HCT116 (cell line): ENCODE results near the gene PIK3R2. TPM values are rescaled to one million over a fixed set of nuclear protein-coding genes. Genes with fewer than 3 reads are reported as not detected.

ENCODE experiments used
- ATAC-seq: fragments of 200-7000 bp; cut with Tn5 transposase; 2 replicates; pipeline ENCODE4 v1.9.1; 2020; ENCODE audit warnings: mild to moderate bottlenecking, moderate library complexity
- BruUV-seq: library from RNA; stranded (reverse); fragments of 400-500 nt; replicated peaks from 2 replicates; lab custom pipeline; 2021; lab: Mats Ljungman, UMichigan
- CTCF ChIA-PET: fragments of 300-600 bp; sonication (Branson Sonifier 250); formaldehyde crosslinking; loops from one replicate; lab custom pipeline; 2021; ENCODE audit warnings: antibody characterized with exemption; lab: Charles Lee
- POLR2A ChIA-PET: fragments of 300-600, 350-600 bp; sonication (Branson Sonifier 250); formaldehyde crosslinking; loops from one replicate; lab custom pipeline; 2021; ENCODE audit warnings: antibody characterized with exemption; lab: Charles Lee
- RAD21 ChIA-PET, 2 experiments: fragments of 300-600 bp; sonication (Branson Sonifier 250); formaldehyde crosslinking; loops; one replicate each; lab custom pipeline; 2023; ENCODE audit warnings: low total read pairs in 2 of 2; ENCODE audit not compliant: uncharacterized antibody in 2 of 2, unreplicated experiment in 2 of 2, low non-redundant PET in 1 of 2; lab: Charles Lee
- DNase-seq: peaks from one replicate; pipeline ENCODE4 v3.0.0-alpha.2; 2010; ENCODE audit warnings: low read depth, low spot score
- H2AFZ ChIP-seq: fragments of 200-600 bp; shearing (Covaris generic), sonication (generic); 2 replicates; pipeline ENCODE4 v1.6.1; 2017; ENCODE audit warnings: low read depth, mixed run types, mixed read lengths, antibody characterized with exemption, low read length; ENCODE audit not compliant: poor library complexity, severe bottlenecking
- H3K27ac ChIP-seq: 2 replicates; pipeline ENCODE4 v1.5.1; 2012; ENCODE audit warnings: low read depth, low read length
- H3K27me3 ChIP-seq: fragments of 200-600 bp; sonication (generic); 2 replicates; pipeline ENCODE4 v1.6.1; 2016; ENCODE audit warnings: mixed run types, low read length, mixed read lengths; ENCODE audit not compliant: insufficient read depth
- H3K36me3 ChIP-seq, 2 experiments: fragments of 200-500 bp in 1 of 2; fragments of 200-600 bp in 1 of 2; sonication (Bioruptor generic) in 1 of 2; sonication (generic) in 1 of 2; 2 replicates each; pipeline versions ENCODE4 v1.5.1 to v1.6.1; 2014 to 2016; ENCODE audit warnings: low read length in 2 of 2, inconsistent platforms in 1 of 2, mixed read lengths in 1 of 2, mixed run types in 1 of 2; ENCODE audit not compliant: insufficient read depth in 2 of 2, control insufficient read depth in 1 of 2
- H3K4me1 ChIP-seq, 2 experiments: fragments of 200-600 bp in 1 of 2; sonication (generic) in 1 of 2; 2 replicates each; pipeline versions ENCODE4 v1.5.1 to v1.6.1; 2012 to 2017; ENCODE audit warnings: low read length in 2 of 2, inconsistent platforms in 1 of 2, mild to moderate bottlenecking in 1 of 2, mixed read lengths in 1 of 2, mixed run types in 1 of 2, moderate library complexity in 1 of 2; ENCODE audit not compliant: insufficient read depth in 2 of 2, control insufficient read depth in 1 of 2
- H3K4me2 ChIP-seq: fragments of 200-600 bp; sonication (generic); 2 replicates; pipeline ENCODE4 v1.6.1; 2017; ENCODE audit warnings: mixed run types, low read length, mixed read lengths
- H3K4me3 ChIP-seq, 2 experiments: fragments of 200-600 bp in 1 of 2; sonication (generic) in 1 of 2; replicated peaks in 1 of 2; 2 replicates each; pipeline ENCODE4 v1.5.1; 2011 to 2016; ENCODE audit warnings: low read length in 2 of 2, control low read depth in 1 of 2, low read depth in 1 of 2, mild to moderate bottlenecking in 1 of 2, mixed read lengths in 1 of 2, mixed run types in 1 of 2
- H3K79me2 ChIP-seq: fragments of 200-600 bp; sonication (generic); 2 replicates; pipeline ENCODE4 v1.6.1; 2017; ENCODE audit warnings: mild to moderate bottlenecking, mixed run types, low read length, moderate library complexity, mixed read lengths; ENCODE audit not compliant: insufficient read depth
- H3K9ac ChIP-seq: fragments of 200-600 bp; sonication (generic); 2 replicates; pipeline ENCODE4 v1.6.1; 2016; ENCODE audit warnings: low read length, mixed read lengths
- H3K9me2 ChIP-seq: fragments of 200-600 bp; sonication (generic), shearing (Covaris generic); 2 replicates; pipeline ENCODE4 v1.6.1; 2017; ENCODE audit warnings: mixed run types, mild to moderate bottlenecking, moderate library complexity; ENCODE audit not compliant: insufficient read depth
- H3K9me3 ChIP-seq, 2 experiments: fragments of 200-500 bp in 1 of 2; fragments of 200-600 bp in 1 of 2; sonication (Bioruptor generic) in 1 of 2; sonication (generic) in 1 of 2; 2 replicates each; pipeline ENCODE4 v1.6.1; 2014 to 2017; ENCODE audit warnings: low read length in 2 of 2, mixed read lengths in 2 of 2, inconsistent platforms in 1 of 2, low read depth in 1 of 2, mild to moderate bottlenecking in 1 of 2, mixed run types in 1 of 2, moderate library complexity in 1 of 2; ENCODE audit not compliant: control insufficient read depth in 1 of 2, insufficient read depth in 1 of 2
- H4K20me1 ChIP-seq: fragments of 200-600 bp; sonication (generic), shearing (Covaris generic); 2 replicates; pipeline ENCODE4 v1.6.1; 2017; ENCODE audit warnings: mixed run types, mild to moderate bottlenecking, moderate library complexity; ENCODE audit not compliant: insufficient read depth
- ATF3 ChIP-seq: IDR thresholded peaks from 2 replicates; pipeline ENCODE4 v1.6.1; 2012
- CBX3 ChIP-seq: IDR thresholded peaks from 2 replicates; pipeline ENCODE4 v1.6.1; 2012; ENCODE audit warnings: low read depth
- CEBPB ChIP-seq: IDR thresholded peaks from 2 replicates; pipeline ENCODE4 v1.6.1; 2012; ENCODE audit warnings: low read depth
- CTCF ChIP-seq, 3 experiments: fragments of 200-600 bp in 1 of 3; sonication (generic) in 1 of 3; IDR thresholded peaks in 2 of 3; conservative IDR thresholded peaks in 1 of 3; 2 replicates each; pipeline ENCODE4 v1.5.1; 2012 to 2017; ENCODE audit warnings: low read depth in 2 of 3, low read length in 2 of 3, antibody characterized with exemption in 1 of 3, borderline replicate concordance in 1 of 3, control low read depth in 1 of 3, mild to moderate bottlenecking in 1 of 3, mixed read lengths in 1 of 3, mixed run types in 1 of 3, moderate library complexity in 1 of 3; ENCODE audit not compliant: insufficient read depth in 1 of 3
- EGR1 ChIP-seq: IDR thresholded peaks from 2 replicates; pipeline ENCODE4 v1.6.1; 2012; ENCODE audit warnings: low read depth
- ELF1 ChIP-seq: IDR thresholded peaks from 2 replicates; pipeline ENCODE4 v1.6.1; 2012; ENCODE audit warnings: low read depth, borderline replicate concordance
- EZH2 ChIP-seq: fragments of 200-600 bp; sonication (generic); IDR thresholded peaks from 2 replicates; pipeline ENCODE4 v1.6.1; 2017; ENCODE audit warnings: antibody characterized with exemption, mixed run types
- EZH2phosphoT487 ChIP-seq: fragments of 200-600 bp; IDR thresholded peaks from 2 replicates; pipeline ENCODE4 v1.6.1; 2018; ENCODE audit warnings: antibody characterized with exemption, borderline replicate concordance
- FOSL1 ChIP-seq: IDR thresholded peaks from 2 replicates; pipeline ENCODE4 v1.6.1; 2012; ENCODE audit warnings: low read depth
- JUND ChIP-seq: IDR thresholded peaks from 2 replicates; pipeline ENCODE4 v1.6.1; 2012
- MAX ChIP-seq: IDR thresholded peaks from 2 replicates; pipeline ENCODE4 v1.6.1; 2012
- POLR2A ChIP-seq: IDR thresholded peaks from 2 replicates; pipeline ENCODE4 v1.7.0; 2011; ENCODE audit warnings: borderline replicate concordance; ENCODE audit not compliant: insufficient read depth, insufficient read length; ENCODE audit errors: extremely low read depth
- POLR2AphosphoS5 ChIP-seq: IDR thresholded peaks from 2 replicates; pipeline ENCODE4 v1.6.1; 2011; ENCODE audit warnings: mild to moderate bottlenecking, low read depth, low read length, moderate library complexity
- RAD21 ChIP-seq: IDR thresholded peaks from 2 replicates; pipeline ENCODE4 v1.6.1; 2012; ENCODE audit warnings: low read depth, mild to moderate bottlenecking
- REST ChIP-seq: IDR thresholded peaks from 2 replicates; pipeline ENCODE4 v1.6.1; 2012; ENCODE audit warnings: low read depth
- SIN3A ChIP-seq: IDR thresholded peaks from 2 replicates; pipeline ENCODE4 v1.6.1; 2012; ENCODE audit warnings: low read depth
- SP1 ChIP-seq: IDR thresholded peaks from 2 replicates; pipeline ENCODE4 v1.6.1; 2012; ENCODE audit warnings: low read depth
- SRF ChIP-seq: IDR thresholded peaks from 2 replicates; pipeline ENCODE4 v1.6.1; 2012; ENCODE audit warnings: low read depth
- TCF7L2 ChIP-seq: IDR thresholded peaks from 2 replicates; pipeline ENCODE4 v1.7.0; 2011; ENCODE audit warnings: borderline replicate concordance, inconsistent platforms; ENCODE audit not compliant: insufficient read depth, insufficient read length; ENCODE audit errors: extremely low read depth
- YY1 ChIP-seq: IDR thresholded peaks from 2 replicates; pipeline ENCODE4 v1.6.1; 2011; ENCODE audit warnings: low read length, low read depth, moderate library complexity, mild to moderate bottlenecking; ENCODE audit not compliant: insufficient replicate concordance; ENCODE audit errors: extremely low read depth
- ZFX ChIP-seq: fragments of 450-650 bp; IDR thresholded peaks from 2 replicates; pipeline ENCODE4 v1.6.1; 2017
- ZNF274 ChIP-seq: fragments of 200-500 bp; sonication (Bioruptor generic); IDR thresholded peaks from 2 replicates; pipeline ENCODE4 v1.6.1; 2014; ENCODE audit warnings: mild to moderate bottlenecking, low read depth, low read length, inconsistent platforms
- intact Hi-C: fragments of 100-400 bp; cut with micrococcal nuclease; formaldehyde crosslinking; loops from 2 replicates; pipeline ENCODE4 v1.10.0; 2022
- total RNA-seq: library from RNA; stranded (reverse); gene quantifications from one replicate; pipeline ENCODE4 v1.2.1, GENCODE V29; 2021; ENCODE audit not compliant: unreplicated experiment

Gene PIK3R2
- total RNA-seq, 1 experiment from 2014 or later: 53.4 TPM

GRCh38 chr19:18173572-18174288 lies 20.8 kb downstream of the PIK3R2 start, which contains the start of gene IFI30:
Gene IFI30 (plus strand): TSS chr19:18173813. CDS start chr19:18173842, 29 bp downstream.
- BruUV-seq: TSS peak; percentile 63
- no peaks in the 10 kb centered on the region for H3K27me3 ChIP-seq
- no peak for TF ChIP-seq ELF1
- TF ChIP-seq EZH2: no peak
- peak; percentile 94 for TF ChIP-seq POLR2A
- TF ChIP-seq REST: no peak
- TF ChIP-seq SP1: peak; percentile 35; the same call in 1 of the 2 replicates
- no peak; the same call in 1 of the 2 replicates for TF ChIP-seq CBX3
- TF ChIP-seq CEBPB: no peak
- TF ChIP-seq EZH2phosphoT487: no peak
- peak; percentile 82 for TF ChIP-seq MAX
- no peak for TF ChIP-seq ZNF274
- TF ChIP-seq JUND: no peak
- TF ChIP-seq ATF3: no peak
- no peak for TF ChIP-seq FOSL1
- TF ChIP-seq SRF: no peak
- no peak for TF ChIP-seq EGR1
- peak; percentile 90; the same call in 1 of the 2 replicates for TF ChIP-seq SIN3A
- no peak for TF ChIP-seq ZFX
- no peak for TF ChIP-seq TCF7L2
- TF ChIP-seq POLR2AphosphoS5: peak; percentile 95
- TF ChIP-seq RAD21: no peak
- TF ChIP-seq CTCF (IDR thresholded peaks at IDR 0.05 in 2 of 3, conservative IDR thresholded peaks at IDR 0.05 in 1 of 3; ENCODE audit: borderline replicate concordance in 1 of 3, insufficient read depth in 1 of 3, low read depth in 2 of 3, low read length in 2 of 3): no peak
- no peak for TF ChIP-seq YY1

More at GRCh38 chr19:18173572-18174288, 20.8 kb downstream of the PIK3R2 start, which contains the start of gene IFI30:
- intact Hi-C loops: no loop called here
- H3K9me2 ChIP-seq: no peaks in the 10 kb centered on the region
- no peak for DNase-seq
- peaks cover 12 to 14% of the 10 kb centered on the region in 2 experiments; a peak in 2 of 4 replicates for H3K36me3 ChIP-seq
- RAD21 ChIA-PET: no interaction called here
- no peaks in the 10 kb centered on the region for H4K20me1 ChIP-seq
- H2AFZ ChIP-seq: no peak within 1 kb of the TSS
- CTCF ChIA-PET: interaction anchor here (0.6 to 1.3 kb wide), 3 partner anchors 21 to 78 kb away, joined by 3 to 6 read pairs (median 3); no protein-coding TSS in a partner anchor
- peak within 1 kb of the TSS; percentile 89 for H3K4me2 ChIP-seq
- peak within 1 kb of the TSS; percentile 73 for H3K9ac ChIP-seq
- H3K79me2 ChIP-seq: peaks cover 10% of the 10 kb centered on the region; the same call in 1 of the 2 replicates
- peak within 1 kb of the TSS; percentile 78 for H3K27ac ChIP-seq
- H3K9me3 ChIP-seq: no peaks in the 10 kb centered on the region
- peaks cover 11 to 20% of the 10 kb centered on the region in 2 experiments for H3K4me1 ChIP-seq
- POLR2A ChIA-PET: interaction anchor here (1.0 to 1.2 kb wide), 2 partner anchors 18 to 108 kb away, joined by 4 to 5 read pairs; partner anchors contain the start of gene JUND
- ATAC-seq: peak; percentile 89
- peak within 1 kb of the TSS; percentile 72 to 85 for H3K4me3 ChIP-seq
